HepG2 (cell line): ENCODE data around the gene SIRT7. TPM values are rescaled to one million over a fixed set of nuclear protein-coding genes. Genes with fewer than 3 reads are reported as not detected.

Source experiments
- BRD4 ChIP-seq: sonication (generic); formaldehyde crosslinking; IDR thresholded peaks from 2 replicates; pipeline ENCODE4 v1.4.0; 2020; ENCODE audit warnings: missing genetic modification reagents
- DNMT3B ChIP-seq: conservative IDR thresholded peaks from 2 replicates; pipeline ENCODE4 v1.6.1; 2016; ENCODE audit warnings: missing biosample characterization, control low read depth
- FOXO1 ChIP-seq: sonication (generic); formaldehyde crosslinking; IDR thresholded peaks from 2 replicates; pipeline ENCODE4 v1.4.0; 2020; ENCODE audit warnings: missing genetic modification reagents
- GABPB1 ChIP-seq: IDR thresholded peaks from 2 replicates; pipeline ENCODE4 v1.6.1; 2016; ENCODE audit warnings: mild to moderate bottlenecking, missing genetic modification reagents, moderate library complexity, missing compliant biosample characterization
- HDAC6 ChIP-seq: fragments of 200-600 bp; sonication (generic); IDR thresholded peaks from 2 replicates; pipeline ENCODE4 v1.7.0; 2017; ENCODE audit warnings: mild to moderate bottlenecking, antibody characterized with exemption, low read length, low read depth
- HHEX ChIP-seq: IDR thresholded peaks from 2 replicates; pipeline ENCODE4 v1.6.1; 2016; ENCODE audit warnings: control low read depth
- JARID2 ChIP-seq: sonication (generic); formaldehyde crosslinking; IDR thresholded peaks from 2 replicates; pipeline ENCODE4 v1.8.1; 2023; ENCODE audit warnings: missing genetic modification reagents, inconsistent platforms; ENCODE audit not compliant: insufficient replicate concordance
- MAF1 ChIP-seq: sonication (generic); formaldehyde crosslinking; IDR thresholded peaks from 2 replicates; pipeline ENCODE4 v1.5.0; 2020; ENCODE audit warnings: missing genetic modification reagents, borderline replicate concordance
- MIER3 ChIP-seq: IDR thresholded peaks from 2 replicates; pipeline ENCODE4 v1.6.1; 2016; ENCODE audit warnings: missing compliant biosample characterization, borderline replicate concordance
- MYNN ChIP-seq: sonication (generic); formaldehyde crosslinking; IDR thresholded peaks from 2 replicates; pipeline ENCODE4 v1.4.0; 2020; ENCODE audit warnings: mild to moderate bottlenecking, low read depth, missing genetic modification reagents
- PHF20 ChIP-seq: sonication (generic); formaldehyde crosslinking; IDR thresholded peaks from 2 replicates; pipeline ENCODE4 v1.5.0; 2020; ENCODE audit warnings: mild to moderate bottlenecking, missing genetic modification reagents
- SAP130 ChIP-seq: IDR thresholded peaks from 2 replicates; pipeline ENCODE4 v1.6.1; 2016; ENCODE audit warnings: low read depth
- SMYD3 ChIP-seq: sonication (generic); formaldehyde crosslinking; IDR thresholded peaks from 2 replicates; pipeline ENCODE4 v1.8.1; 2023; ENCODE audit warnings: mild to moderate bottlenecking, missing genetic modification reagents
- SRSF1 ChIP-seq: fragments of 200-400 bp; formaldehyde crosslinking; optimal IDR thresholded peaks from 2 replicates; pipeline ENCODE3; 2017; ENCODE audit warnings: mild to moderate bottlenecking, low read depth, low read length, moderate library complexity
- TBX2 ChIP-seq: sonication (generic); formaldehyde crosslinking; IDR thresholded peaks from 2 replicates; pipeline ENCODE4 v1.5.0; 2020; ENCODE audit warnings: missing genetic modification reagents, mild to moderate bottlenecking, borderline replicate concordance
- TEAD3 ChIP-seq: optimal IDR thresholded peaks from 2 replicates; pipeline ENCODE3; 2016; ENCODE audit warnings: borderline replicate concordance
- TOE1 ChIP-seq: sonication (generic); formaldehyde crosslinking; IDR thresholded peaks from 2 replicates; pipeline ENCODE4 v1.4.0; 2020; ENCODE audit warnings: mild to moderate bottlenecking, missing genetic modification reagents
- XBP1 ChIP-seq: sonication (generic); formaldehyde crosslinking; IDR thresholded peaks from 2 replicates; pipeline ENCODE4 v1.5.0; 2020; ENCODE audit warnings: missing genetic modification reagents
- YY1 ChIP-seq: IDR thresholded peaks from 2 replicates; pipeline ENCODE4 v1.6.1; 2011; ENCODE audit warnings: low read length, low read depth, moderate library complexity, mild to moderate bottlenecking; ENCODE audit not compliant: insufficient read depth, insufficient replicate concordance
- ZBTB21 ChIP-seq: sonication (generic); formaldehyde crosslinking; IDR thresholded peaks from 2 replicates; pipeline ENCODE4 v1.4.0; 2020; ENCODE audit warnings: missing genetic modification reagents
- ZFP36L2 ChIP-seq: sonication (generic); formaldehyde crosslinking; IDR thresholded peaks from 2 replicates; pipeline ENCODE4 v1.4.0; 2020; ENCODE audit warnings: missing genetic modification reagents
- ZFYVE20 ChIP-seq: sonication (generic); formaldehyde crosslinking; IDR thresholded peaks from 2 replicates; pipeline ENCODE4 v1.8.0; 2023; ENCODE audit warnings: low read depth, mild to moderate bottlenecking, moderate library complexity, missing genetic modification reagents, borderline replicate concordance
- ZNF207 ChIP-seq: fragments of 450-650 bp; IDR thresholded peaks from 2 replicates; pipeline ENCODE4 v1.6.1; 2016; ENCODE audit warnings: antibody characterized with exemption, borderline replicate concordance
- ZNF335 ChIP-seq: sonication (generic); formaldehyde crosslinking; IDR thresholded peaks from 2 replicates; pipeline ENCODE4 v1.4.0; 2020; ENCODE audit warnings: missing genetic modification reagents
- ZNF598 ChIP-seq: sonication (generic); formaldehyde crosslinking; IDR thresholded peaks from 2 replicates; pipeline ENCODE4 v1.5.1; 2020; ENCODE audit warnings: mild to moderate bottlenecking, missing genetic modification reagents, borderline replicate concordance
- ZNF792 ChIP-seq: IDR thresholded peaks from 2 replicates; pipeline ENCODE4 v1.6.1; 2016
- polyA plus RNA-seq, 8 experiments: library from polyadenylated mRNA; depleted of rRNA in 3 of 8; stranded (reverse) in 7 of 8; unstranded in 1 of 8; fragments of >200 nt; fragmentation: Illumina TruSeq in 4 of 8; extraction: Trizol in 4 of 8; gene quantifications; 2 replicates each; pipeline versions ENCODE4 v1.2.1 to v1.2.3, GENCODE V29; 2011 to 2016; ENCODE audit warnings: low read depth in 4 of 8, missing spikeins in 1 of 8, mixed read lengths in 1 of 8; ENCODE audit not compliant: insufficient read depth in 1 of 8
- total RNA-seq, 5 experiments: library from RNA; depleted of rRNA; stranded (reverse); fragments of >200 nt; fragmentation: Illumina TruSeq; extraction: Trizol; gene quantifications; 2 replicates each; pipeline ENCODE4 v1.2.3, GENCODE V29; 2016; ENCODE audit warnings: low read depth in 1 of 5
- TF ChIP-seq, protein P1 (sequence below): IDR thresholded peaks from 2 replicates; pipeline ENCODE4 v1.6.1; 2012; ENCODE audit warnings: inconsistent platforms
- TF ChIP-seq, protein P2 (sequence below): IDR thresholded peaks from 2 replicates; pipeline ENCODE4 v1.6.1; 2016; ENCODE audit warnings: low read depth, borderline replicate concordance
- TF ChIP-seq, protein P3 (sequence below): sonication (generic); formaldehyde crosslinking; IDR thresholded peaks from 2 replicates; pipeline ENCODE4 v1.8.1; 2023; ENCODE audit warnings: missing genetic modification reagents, mild to moderate bottlenecking, borderline replicate concordance
- TF ChIP-seq, protein P4 (sequence below): fragments of 450-650 bp; IDR thresholded peaks from 2 replicates; pipeline ENCODE4 v1.6.1; 2016

The SIRT7 gene
- total and polyA plus RNA-seq, 2 of the 13 experiments (the other 11 are each of a cell fraction or from before 2014, with no cell fraction given), result 8.3 to 24.8 TPM

DNA sequence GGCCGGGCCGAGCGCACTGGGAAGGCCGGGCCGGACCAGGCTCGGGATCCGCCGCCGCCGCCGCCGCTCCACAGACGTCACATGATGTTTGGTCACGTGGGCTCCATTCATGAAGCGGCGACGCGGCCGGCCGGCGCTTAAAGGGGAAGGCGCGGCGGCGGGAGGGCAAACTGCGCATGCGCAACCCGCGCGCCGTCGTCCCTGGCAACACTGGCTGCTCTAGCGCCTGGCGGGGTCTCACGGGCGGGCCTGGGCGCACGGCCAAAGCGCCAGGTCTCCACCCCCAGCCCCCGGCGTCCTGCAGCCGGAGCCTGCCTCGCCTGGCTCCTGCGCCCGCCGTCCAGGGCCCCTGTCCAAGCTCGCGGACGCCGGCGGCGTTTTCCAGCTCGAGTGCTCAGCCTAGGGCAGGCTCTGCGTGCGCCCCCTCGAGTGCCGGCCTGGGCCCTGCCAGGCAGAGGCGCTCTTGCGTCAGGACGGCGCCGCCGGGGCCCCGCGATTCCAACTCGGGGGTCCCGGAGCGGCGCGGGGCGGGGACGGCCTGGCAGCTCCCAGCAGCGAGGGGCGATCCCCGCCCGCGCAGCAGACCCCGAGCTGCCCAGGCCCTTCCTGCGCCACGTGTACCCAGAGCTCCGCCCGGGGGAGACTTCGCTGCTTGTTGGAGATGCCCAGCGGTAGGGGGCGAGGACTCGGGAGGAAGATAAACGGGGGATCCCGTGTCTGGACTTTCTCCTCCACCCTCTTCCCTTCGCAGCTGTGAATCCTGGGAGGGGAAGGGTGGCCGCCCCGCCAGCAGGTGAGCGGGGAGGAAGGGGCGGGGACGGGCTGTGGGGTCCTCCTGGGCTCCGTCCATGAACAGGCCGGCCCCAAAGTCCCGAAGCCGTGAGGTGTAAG, 9.9 kb upstream of the SIRT7 start, which contains the start of gene MAFG (continued):
- no peak; the same call in 1 of the 2 replicates for TF ChIP-seq ZBTB21 (CRISPR knock-in tag)
- TF ChIP-seq ZNF598 (CRISPR knock-in tag), result peak; percentile 69
- TF ChIP-seq, protein P1, sequence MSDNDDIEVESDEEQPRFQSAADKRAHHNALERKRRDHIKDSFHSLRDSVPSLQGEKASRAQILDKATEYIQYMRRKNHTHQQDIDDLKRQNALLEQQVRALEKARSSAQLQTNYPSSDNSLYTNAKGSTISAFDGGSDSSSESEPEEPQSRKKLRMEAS, result peak; percentile 59
- peak; percentile 35 for TF ChIP-seq FOXO1 (CRISPR knock-in tag)
- no peak for TF ChIP-seq ZNF792 (CRISPR knock-in tag)
- TF ChIP-seq SAP130 (CRISPR knock-in tag), result peak; percentile 86
- no peak; the same call in 1 of the 2 replicates for TF ChIP-seq ZFYVE20
- TF ChIP-seq SMYD3, result peak; percentile 48; the same call in 1 of the 2 replicates
- TF ChIP-seq, protein P2, sequence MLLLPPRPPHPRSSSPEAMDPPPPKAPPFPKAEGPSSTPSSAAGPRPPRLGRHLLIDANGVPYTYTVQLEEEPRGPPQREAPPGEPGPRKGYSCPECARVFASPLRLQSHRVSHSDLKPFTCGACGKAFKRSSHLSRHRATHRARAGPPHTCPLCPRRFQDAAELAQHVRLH (CRISPR knock-in tag), result peak; percentile 4; the same call in 1 of the 2 replicates
- TF ChIP-seq XBP1, result peak; percentile 19; the same call in 1 of the 2 replicates
- 0 out of 2 replicates have a peak, but pooled peaks have one; percentile 7 for TF ChIP-seq MYNN (CRISPR knock-in tag)
- TF ChIP-seq HHEX (CRISPR knock-in tag), result no peak
- TF ChIP-seq ZNF335 (CRISPR knock-in tag), result no peak
- no peak for TF ChIP-seq HDAC6
- peak; percentile 23 for TF ChIP-seq JARID2 (CRISPR knock-in tag)
- peak; percentile 24 for TF ChIP-seq SRSF1
- TF ChIP-seq TEAD3 (CRISPR knock-in tag), result no peak
- TF ChIP-seq TBX2 (CRISPR knock-in tag), result peak; percentile 87
- 0 out of 2 replicates have a peak, but pooled peaks have one; percentile 41 for TF ChIP-seq MAF1 (CRISPR knock-in tag)
- TF ChIP-seq BRD4, result peak; percentile 82
- no peak for TF ChIP-seq ZFP36L2 (CRISPR knock-in tag)
- TF ChIP-seq YY1, result peak; percentile 61
- TF ChIP-seq, protein P3, sequence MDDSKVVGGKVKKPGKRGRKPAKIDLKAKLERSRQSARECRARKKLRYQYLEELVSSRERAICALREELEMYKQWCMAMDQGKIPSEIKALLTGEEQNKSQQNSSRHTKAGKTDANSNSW, result peak; percentile 60; the same call in 1 of the 2 replicates
- TF ChIP-seq TOE1 (CRISPR knock-in tag), result no peak
- peak; percentile 45; the same call in 1 of the 2 replicates for TF ChIP-seq DNMT3B (CRISPR knock-in tag)
- TF ChIP-seq, protein P4, sequence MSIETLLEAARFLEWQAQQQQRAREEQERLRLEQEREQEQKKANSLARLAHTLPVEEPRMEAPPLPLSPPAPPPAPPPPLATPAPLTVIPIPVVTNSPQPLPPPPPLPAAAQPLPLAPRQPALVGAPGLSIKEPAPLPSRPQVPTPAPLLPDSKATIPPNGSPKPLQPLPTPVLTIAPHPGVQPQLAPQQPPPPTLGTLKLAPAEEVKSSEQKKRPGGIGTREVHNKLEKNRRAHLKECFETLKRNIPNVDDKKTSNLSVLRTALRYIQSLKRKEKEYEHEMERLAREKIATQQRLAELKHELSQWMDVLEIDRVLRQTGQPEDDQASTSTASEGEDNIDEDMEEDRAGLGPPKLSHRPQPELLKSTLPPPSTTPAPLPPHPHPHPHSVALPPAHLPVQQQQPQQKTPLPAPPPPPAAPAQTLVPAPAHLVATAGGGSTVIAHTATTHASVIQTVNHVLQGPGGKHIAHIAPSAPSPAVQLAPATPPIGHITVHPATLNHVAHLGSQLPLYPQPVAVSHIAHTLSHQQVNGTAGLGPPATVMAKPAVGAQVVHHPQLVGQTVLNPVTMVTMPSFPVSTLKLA, result peak; percentile 56
- TF ChIP-seq PHF20, result peak; percentile 58
- peak; percentile 60 for TF ChIP-seq GABPB1 (CRISPR knock-in tag)
- no peak for TF ChIP-seq ZNF207
- 0 out of 2 replicates have a peak, but pooled peaks have one; percentile 37 for TF ChIP-seq MIER3 (CRISPR knock-in tag)
